Adrenal gland (tissue), 19 donors: ENCODE results near the gene LRRK2. TPM values are rescaled to one million over a fixed set of nuclear protein-coding genes. Genes with fewer than 3 reads are reported as not detected.
A peak's percentile ranks its signal among the peaks of the same experiment; 100 is the strongest.

Experiments used
- DNase-seq, 7 donors: peaks; one replicate each; pipeline ENCODE4 v3.0.0-alpha.2; 2019 to 2020
- H3K27ac ChIP-seq, 5 donors: fragments of 200-600 bp; sonication (generic) in 4 of 5; 1 replicate in 3 of 5; 2 replicates in 2 of 5; pipeline versions ENCODE4 v1.5.1 to v1.8.0; 2016 to 2020; ENCODE audit warnings: mild to moderate bottlenecking in 1 of 5
- H3K27me3 ChIP-seq: fragments of 200-600 bp; 2 replicates; pipeline ENCODE4 v1.8.0; 2021
- H3K36me3 ChIP-seq, 2 donors: fragments of 200-600 bp; replicated peaks in 1 of 2; 1 replicate in 1 of 2; 2 replicates in 1 of 2; pipeline versions ENCODE4 v1.5.1 to v1.8.0; 2018 to 2022
- H3K4me1 ChIP-seq, 2 donors: fragments of 200-600 bp; replicated peaks in 1 of 2; 1 replicate in 1 of 2; 2 replicates in 1 of 2; pipeline versions ENCODE4 v1.5.1 to v1.8.0; 2018 to 2021
- H3K4me3 ChIP-seq, 4 donors: fragments of 200-600 bp; sonication (generic) in 3 of 4; one replicate each; pipeline ENCODE4 v1.5.1; 2016 to 2018
- H3K9me3 ChIP-seq, 3 donors: fragments of 200-600 bp; sonication (generic) in 1 of 3; replicated peaks in 1 of 3; 1 replicate in 2 of 3; 2 replicates in 1 of 3; pipeline versions ENCODE4 v1.5.1 to v1.8.0; 2016 to 2021
- CTCF ChIP-seq, 6 experiments: fragments of 450-650 bp in 4 of 6; fragments of 200-600 bp in 2 of 6; sonication (generic) in 1 of 6; IDR thresholded peaks; 1 replicate in 5 of 6; 2 replicates in 1 of 6; pipeline versions ENCODE4 v1.5.1 to v1.8.0; 2016 to 2021; ENCODE audit warnings: antibody characterized with exemption in 6 of 6, mild to moderate bottlenecking in 2 of 6, moderate library complexity in 1 of 6
- POLR2A ChIP-seq, 2 donors: fragments of 450-650 bp; IDR thresholded peaks; one replicate each; pipeline ENCODE4 v1.6.1; 2017; ENCODE audit warnings: antibody characterized with exemption in 2 of 2, mild to moderate bottlenecking in 2 of 2, moderate library complexity in 1 of 2
- WGBS, 4 donors: extraction: QIAGEN DNeasy Blood & Tissue Kit in 2 of 4; methylation state at CpG; one replicate each; pipeline versions ENCODE4 v1.1.5 to v1.1.7; 2013 to 2017; 5-methylcytosine and 5-hydroxymethylcytosine counted together
- intact Hi-C, 2 donors: fragments of 100-400 bp; cut with DNase I; formaldehyde crosslinking; loops; one replicate each; pipeline versions ENCODE4 v1.14.1 to v1.15.0; 2022 to 2023
- long read RNA-seq, 10 donors: library from polyadenylated mRNA in 3 of 10; unstranded in 2 of 10; stranded (forward) in 1 of 10; transcript quantifications; one replicate each; pipeline ENCODE4 v2.0.0 and lab custom pipeline, GENCODE V29; 2021 to 2026
- polyA plus RNA-seq, 3 donors: library from polyadenylated mRNA; stranded (reverse); fragments of 200-250 nt in 2 of 3; fragments of 350-450 nt in 1 of 3; fragmentation: Illumina TruSeq in 1 of 3; extraction: RNeasy Lipid Tissue Mini Kit (QIAGEN cat#74804) in 1 of 3; gene quantifications; one replicate each; pipeline ENCODE4 v1.2.3, GENCODE V29; 2013 to 2014
- total RNA-seq, 9 donors: library from RNA; depleted of rRNA in 4 of 9; stranded (reverse); fragments of >200 nt in 4 of 9; fragments of 120-200 nt in 1 of 9; fragmentation: NEBNext Ultra II Directional in 1 of 9; extraction: Animal tissue kit (Norgen Biotek cat#: 25700) in 1 of 9; gene quantifications; one replicate each; pipeline versions ENCODE4 v1.1.0 to v1.2.4, GENCODE V29; 2013 to 2023
- donor health status: healthy with polysubstance abuse.
- donor health status: Bipolar disorder and iron deficiency.
- donor health status: DM: yes; HTN: yes; CAD: no.
- donor health status: DM: no; HTN: no; CAD: no.
- donor health status: DM: no; HTN: no; CAD: no.
- donor health status: DM: yes; HTN: yes; CAD: no.

LRRK2 gene
- total RNA-seq (10 to 100 TPM in 7 of 9 donors, 1 to 10 TPM in 2; 7.9 to 25.6 (median 14.5) TPM), polyA plus RNA-seq (1 to 10 TPM; 2.6 to 7.0 (median 4.2) TPM)
- long read RNA-seq, donor 1, result 0 reads
- long read RNA-seq, donor 2, result 0 reads
- long read RNA-seq, donor 3, result 0 reads
- long read RNA-seq, donor 4, partial matches to known transcripts, result 0 of 2 reads
- long read RNA-seq, donor 4, other reads (novel, unspliced or antisense), result 2 of 2 reads
- long read RNA-seq, donor 5, partial matches to known transcripts, result 2 of 3 reads
- long read RNA-seq, donor 5, other reads (novel, unspliced or antisense), result 1 of 3 reads
- long read RNA-seq, donor 6, partial matches to known transcripts, result 1 of 1 reads
- long read RNA-seq, donor 6, other reads (novel, unspliced or antisense), result 0 of 1 reads
- long read RNA-seq, donor 7, result 0 reads
- long read RNA-seq, donor 8, result 0 reads
- long read RNA-seq, donor 9, result 0 reads
- long read RNA-seq, donor 10, result 0 reads

GRCh38 chr12:40224439-40225291, at the start of gene LRRK2:
Gene LRRK2 (plus strand): TSS chr12:40224997. CDS start chr12:40225132, 135 bp downstream.
- 0 to 1% (median 1%) methylated on average over 11 to 78 of the region's 78 CpGs for WGBS, 4 donors
- intact Hi-C loops, result loop anchor here in 1 of 2 donors (10.0 kb wide), 1 partner anchor 70 kb away; no protein-coding TSS in a partner anchor
- DNase-seq, result peak; percentile 80 to 89 (median 85)
- TF ChIP-seq POLR2A (IDR thresholded peaks at IDR 0.05), result peak; percentile 75 to 84
- TF ChIP-seq CTCF (IDR thresholded peaks at IDR 0.05), result peak in 1 of 6 experiments; percentile 6
- H3K9me3 ChIP-seq, result no peaks in the 10 kb centered on the region
- peaks cover 14 to 24% of the 10 kb centered on the region in 2 donors for H3K4me1 ChIP-seq
- H3K4me3 ChIP-seq, result peak within 1 kb of the TSS; percentile 19 to 84 (median 79)
- peak within 1 kb of the TSS; percentile 89 to 96 (median 95) for H3K27ac ChIP-seq
- no peaks in the 10 kb centered on the region for H3K36me3 ChIP-seq
- H3K27me3 ChIP-seq, result no peaks in the 10 kb centered on the region

- Histone ChIP-seq H3K4me1 (no peaks in the 10 kb centered on the region), H3K27ac (no peak overlapping the region), H3K9me3 (no peaks in the 10 kb centered on the region), H3K27me3 (no peaks in the 10 kb centered on the region), H3K4me3 (no peak overlapping the region), H3K36me3 (no peaks in the 10 kb centered on the region)
- TF ChIP-seq POLR2A (IDR thresholded peaks at IDR 0.05) (no peak), CTCF (IDR thresholded peaks at IDR 0.05) (no peak)
- 64 to 77% (median 71%) methylated on average over 2 of the region's 2 CpGs for WGBS, 4 donors
- intact Hi-C loops, result no loop called here
- DNase-seq, result no peak
Observed at GRCh38 chr12:40175045-40175444, 49.8 kb upstream of the LRRK2 start.

GRCh38 chr12:40175489-40175888, 49.3 kb upstream of the LRRK2 start:
- H3K9me3 ChIP-seq, result no peaks in the 10 kb centered on the region
- no peaks in the 10 kb centered on the region for H3K27me3 ChIP-seq
- intact Hi-C loops, result no loop called here
- H3K36me3 ChIP-seq, result no peaks in the 10 kb centered on the region
- H3K27ac ChIP-seq, result no peak overlapping the region
- H3K4me3 ChIP-seq, result no peak overlapping the region
- TF ChIP-seq POLR2A (IDR thresholded peaks at IDR 0.05), result no peak
- no peak for TF ChIP-seq CTCF (IDR thresholded peaks at IDR 0.05)
- H3K4me1 ChIP-seq, result no peaks in the 10 kb centered on the region
- no peak for DNase-seq
- 82 to 90% (median 89%) methylated on average over 3 of the region's 3 CpGs for WGBS, 4 donors

GRCh38 chr12:40178701-40179100, 46.1 kb upstream of the LRRK2 start:
- no peak for DNase-seq
- no peak for TF ChIP-seq CTCF (IDR thresholded peaks at IDR 0.05)
- no peak for TF ChIP-seq POLR2A (IDR thresholded peaks at IDR 0.05)
- intact Hi-C loops, result no loop called here
- H3K4me1 ChIP-seq, result no peaks in the 10 kb centered on the region
- no peaks in the 10 kb centered on the region for H3K27me3 ChIP-seq
- H3K27ac ChIP-seq, result no peak overlapping the region
- H3K4me3 ChIP-seq, result no peak overlapping the region
- no peaks in the 10 kb centered on the region for H3K36me3 ChIP-seq
- H3K9me3 ChIP-seq, result no peaks in the 10 kb centered on the region
- 76 to 83% (median 80%) methylated on average over 4 of the region's 4 CpGs for WGBS, 4 donors
